ENCODE measurements around the gene ATP8A2. TPM values are rescaled to one million over a fixed set of nuclear protein-coding genes. Genes with fewer than 3 reads are reported as not detected.

ATP8A2 gene
- total and polyA plus RNA-seq, 12 donors: under 0.01 to 0.18 (median 0.10) TPM; not detected in 3

DNA sequence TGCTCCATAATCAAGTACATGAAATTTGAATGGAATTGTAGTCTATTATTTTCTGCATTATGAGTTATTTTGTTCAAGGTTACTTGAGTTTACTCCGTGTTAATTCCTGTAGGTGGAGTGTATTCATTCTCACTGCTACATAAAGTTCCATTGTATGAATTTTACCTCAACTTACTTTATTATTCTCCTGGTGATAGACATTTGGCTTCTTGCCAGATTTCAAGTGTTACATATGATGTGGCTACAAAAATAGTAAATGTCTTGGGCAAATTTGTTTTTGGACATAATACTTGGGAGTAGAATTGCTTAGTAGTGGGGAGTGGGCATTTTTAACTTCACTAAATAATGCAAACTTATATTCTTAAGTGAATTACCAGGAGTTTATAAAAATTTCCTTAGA is 351.1 kb downstream of the ATP8A2 start:
- no peak for ATAC-seq
- no peak overlapping the region for H3K4me3 ChIP-seq

DNA sequence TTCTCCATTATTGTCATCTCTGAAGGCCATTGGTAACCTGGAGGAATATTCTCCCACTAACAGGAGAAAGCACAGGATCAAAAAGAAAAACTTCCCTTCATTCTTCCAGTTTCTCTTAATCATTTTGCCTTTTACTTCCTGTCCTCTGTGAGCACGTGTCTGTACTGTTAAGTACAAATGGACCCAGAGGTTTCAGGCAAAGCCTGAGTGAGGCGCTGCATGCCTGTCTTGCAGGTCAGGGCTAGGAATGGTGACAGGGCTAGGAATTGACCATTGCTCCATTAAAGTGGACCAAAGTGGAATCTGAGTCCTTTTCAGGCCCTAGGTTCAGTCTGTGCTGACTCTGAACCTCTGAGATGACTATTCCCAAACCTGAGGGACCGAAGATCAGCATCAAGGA is 353.3 kb downstream of the ATP8A2 start:
- Histone ChIP-seq H3K9me3 (no peaks in the 10 kb centered on the region), H3K27me3 (peaks cover 0 to 20% (median 5%) of the 10 kb centered on the region in 7 donors), H3K36me3 (no peaks in the 10 kb centered on the region), H3K4me3 (no peak overlapping the region), H3K27ac (no peak overlapping the region), H3K4me1 (no peaks in the 10 kb centered on the region)
- TF ChIP-seq, protein P1, sequence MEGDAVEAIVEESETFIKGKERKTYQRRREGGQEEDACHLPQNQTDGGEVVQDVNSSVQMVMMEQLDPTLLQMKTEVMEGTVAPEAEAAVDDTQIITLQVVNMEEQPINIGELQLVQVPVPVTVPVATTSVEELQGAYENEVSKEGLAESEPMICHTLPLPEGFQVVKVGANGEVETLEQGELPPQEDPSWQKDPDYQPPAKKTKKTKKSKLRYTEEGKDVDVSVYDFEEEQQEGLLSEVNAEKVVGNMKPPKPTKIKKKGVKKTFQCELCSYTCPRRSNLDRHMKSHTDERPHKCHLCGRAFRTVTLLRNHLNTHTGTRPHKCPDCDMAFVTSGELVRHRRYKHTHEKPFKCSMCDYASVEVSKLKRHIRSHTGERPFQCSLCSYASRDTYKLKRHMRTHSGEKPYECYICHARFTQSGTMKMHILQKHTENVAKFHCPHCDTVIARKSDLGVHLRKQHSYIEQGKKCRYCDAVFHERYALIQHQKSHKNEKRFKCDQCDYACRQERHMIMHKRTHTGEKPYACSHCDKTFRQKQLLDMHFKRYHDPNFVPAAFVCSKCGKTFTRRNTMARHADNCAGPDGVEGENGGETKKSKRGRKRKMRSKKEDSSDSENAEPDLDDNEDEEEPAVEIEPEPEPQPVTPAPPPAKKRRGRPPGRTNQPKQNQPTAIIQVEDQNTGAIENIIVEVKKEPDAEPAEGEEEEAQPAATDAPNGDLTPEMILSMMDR (IDR thresholded peaks at IDR 0.05): no peak
- DNase-seq (no peak), ATAC-seq (no peak)
- whole genome bisulfite sequencing, 2 donors: 88 to 89% methylated on average over 3 of the region's 3 CpGs
- intact Hi-C loops (cut with DNase I): no loop called here

More for the DNA sequence above, 351.1 kb downstream of the ATP8A2 start:
- Histone ChIP-seq H3K36me3 (no peaks in the 10 kb centered on the region), H3K4me1 (no peaks in the 10 kb centered on the region), H3K27ac (no peak overlapping the region), H3K27me3 (peaks cover 0 to 6% (median 3%) of the 10 kb centered on the region in 7 donors), H3K9me3 (no peaks in the 10 kb centered on the region)
- no peak for DNase-seq
- intact Hi-C loops (cut with DNase I): no loop called here
- TF ChIP-seq, protein P1 (IDR thresholded peaks at IDR 0.05): no peak
- WGBS, 2 donors: 76 to 80% methylated on average over 1 of the region's 1 CpG

DNA sequence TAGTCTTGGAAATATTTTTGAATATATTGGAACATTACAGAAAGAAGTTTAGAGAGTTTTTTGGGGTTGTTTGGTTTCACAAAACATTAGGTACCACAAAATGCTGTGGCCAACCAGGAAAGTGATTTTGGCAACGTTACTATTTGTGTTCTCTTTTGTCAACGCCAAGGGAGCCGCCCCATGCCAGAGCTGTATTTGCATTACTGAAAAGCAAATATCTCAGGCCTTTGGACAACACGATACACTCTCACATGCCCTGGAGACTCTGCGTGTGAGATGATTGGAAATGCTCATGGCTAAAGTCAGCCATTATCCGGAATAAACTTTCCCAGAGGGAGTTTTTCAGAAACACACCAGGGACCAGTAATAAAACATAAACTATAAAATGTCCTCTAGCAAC is 355.5 kb downstream of the ATP8A2 start:
- H3K9me3 ChIP-seq: no peaks in the 10 kb centered on the region
- no peaks in the 10 kb centered on the region for H3K4me1 ChIP-seq
- no peak overlapping the region for H3K27ac ChIP-seq
- TF ChIP-seq, protein P1 (IDR thresholded peaks at IDR 0.05): no peak
- WGBS, 2 donors: 46 to 68% methylated on average over 6 of the region's 6 CpGs
- H3K27me3 ChIP-seq: peaks cover 0 to 31% (median 11%) of the 10 kb centered on the region in 7 donors
- DNase-seq: no peak
- no peak overlapping the region for H3K4me3 ChIP-seq
- no peak for ATAC-seq
- H3K36me3 ChIP-seq: no peaks in the 10 kb centered on the region
- intact Hi-C loops (cut with DNase I): no loop called here

DNA sequence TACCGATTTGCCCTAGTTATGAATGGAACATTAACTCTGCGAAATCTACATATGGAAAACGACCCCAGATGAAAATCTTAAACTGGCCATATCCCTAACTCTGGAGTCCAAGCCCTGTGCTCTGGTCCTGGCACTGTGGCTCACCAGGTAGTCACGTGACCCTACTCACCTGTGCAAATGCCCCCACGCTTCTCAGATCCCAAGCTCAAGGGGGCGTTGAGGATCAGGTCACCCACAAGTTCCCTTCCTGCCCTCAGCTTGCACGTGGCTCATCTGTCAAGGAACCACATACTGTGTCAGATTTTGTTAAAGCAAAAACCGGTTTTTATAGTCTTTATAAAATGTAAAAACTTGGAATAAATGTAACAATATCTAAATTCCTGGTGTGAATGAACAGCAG is 356.0 kb downstream of the ATP8A2 start:
- peaks cover 0 to 31% (median 11%) of the 10 kb centered on the region in 7 donors for H3K27me3 ChIP-seq
- WGBS, 2 donors: 70 to 79% methylated on average over 8 of the region's 8 CpGs
- intact Hi-C loops (cut with DNase I): no loop called here
- TF ChIP-seq, protein P1 (IDR thresholded peaks at IDR 0.05): no peak
- H3K4me1 ChIP-seq: no peaks in the 10 kb centered on the region
- DNase-seq: no peak
- no peak for ATAC-seq
- no peak overlapping the region for H3K27ac ChIP-seq
- H3K4me3 ChIP-seq: no peak overlapping the region
- no peaks in the 10 kb centered on the region for H3K9me3 ChIP-seq
- H3K36me3 ChIP-seq: no peaks in the 10 kb centered on the region
